Activated naive CD4-positive, alpha-beta T cell treated with anti-CD3 and anti-CD28 coated beads, Interleukin-2, amount 50 U/mL, for 72 hours (primary cell): ENCODE measurements around the gene TMEM132C. TPM values are rescaled to one million over a fixed set of nuclear protein-coding genes. Genes with fewer than 3 reads are reported as not detected.

Experiments
- ATAC-seq, 2 donors: fragments of 150-1000 bp; cut with Tn5 transposase; 2 replicates each; pipeline ENCODE4 v1.10.0; 2021; ENCODE audit warnings: mild to moderate bottlenecking in 2 of 2, moderate library complexity in 2 of 2
- DNase-seq, 2 donors: peaks; one replicate each; pipeline ENCODE4 v3.0.0; 2021 to 2022; ENCODE audit warnings: low spot score in 2 of 2
- H3K27ac Mint-ChIP-seq, 2 donors: one replicate each; pipeline ENCODE4 v1.8.0; 2022; ENCODE audit warnings: mild to moderate bottlenecking in 2 of 2, mixed read lengths in 2 of 2
- H3K36me3 Mint-ChIP-seq, 2 donors: one replicate each; pipeline ENCODE4 v1.8.0; 2022; ENCODE audit warnings: mixed read lengths in 2 of 2
- H3K9me3 Mint-ChIP-seq, 2 donors: one replicate each; pipeline ENCODE4 v1.8.0; 2022; ENCODE audit warnings: mixed read lengths in 2 of 2
- total RNA-seq, 2 donors: library from RNA; stranded (reverse); gene quantifications; one replicate each; pipeline ENCODE4 v1.2.3, GENCODE V29; 2022

TMEM132C gene
- total RNA-seq, 2 donors from 2014 or later = not detected

- DNase-seq = no peak
- ATAC-seq = no peak
- Mint-ChIP-seq H3K27ac (no peak overlapping the region), H3K36me3 (peaks cover 0 to 21% of the 10 kb centered on the region in 2 donors), H3K9me3 (peaks cover 3 to 8% of the 10 kb centered on the region in 2 donors)
These were observed 98.8 kb downstream of the TMEM132C start for GRCh38 chr12:128365651-128366231.

DNA sequence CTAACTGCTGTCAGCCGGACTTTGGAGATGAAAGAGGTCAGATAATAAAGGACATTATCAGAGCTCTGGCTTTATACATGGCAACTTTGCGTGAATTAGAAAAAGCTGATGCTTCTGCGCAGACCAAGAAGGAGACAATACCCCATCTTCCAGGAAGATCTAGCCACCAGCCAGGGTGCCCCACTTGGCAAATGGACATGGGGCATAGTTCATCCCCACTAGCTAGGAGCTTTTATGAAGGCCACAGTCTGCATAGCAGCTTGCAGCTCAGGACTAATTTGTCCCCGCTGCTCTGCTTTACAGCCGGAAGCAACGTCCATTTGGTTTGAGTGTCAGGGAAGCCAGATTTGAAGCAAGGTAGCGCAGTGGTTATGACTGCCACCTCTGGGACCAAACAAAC is 101.0 kb downstream of the TMEM132C start:
- DNase-seq (no peak), ATAC-seq (no peak)
- Mint-ChIP-seq H3K36me3 (peaks cover 0 to 21% of the 10 kb centered on the region in 2 donors), H3K27ac (no peak overlapping the region), H3K9me3 (peaks cover 3 to 8% of the 10 kb centered on the region in 2 donors)

DNA sequence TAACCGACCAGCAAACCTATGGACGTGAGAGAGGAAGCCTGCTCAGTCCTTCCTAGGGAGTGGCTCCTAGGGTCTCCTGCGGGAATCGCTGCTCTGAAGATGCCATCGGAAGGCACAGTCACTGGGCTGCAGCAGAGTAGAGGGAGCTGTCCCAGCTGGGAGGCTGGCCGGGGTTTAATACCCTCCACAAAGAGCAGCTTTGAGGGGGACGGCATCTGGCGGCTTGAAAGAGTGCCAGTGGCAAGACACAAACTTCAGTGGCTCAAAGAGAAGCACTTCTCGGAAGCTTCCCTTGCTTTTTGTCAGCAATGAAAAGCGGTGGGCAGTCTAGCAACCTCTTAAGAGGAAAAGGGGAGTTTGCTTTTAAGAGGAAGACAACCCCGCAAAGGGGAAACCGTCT is 114.6 kb downstream of the TMEM132C start:
- DNase-seq (no peak), ATAC-seq (no peak)

DNA sequence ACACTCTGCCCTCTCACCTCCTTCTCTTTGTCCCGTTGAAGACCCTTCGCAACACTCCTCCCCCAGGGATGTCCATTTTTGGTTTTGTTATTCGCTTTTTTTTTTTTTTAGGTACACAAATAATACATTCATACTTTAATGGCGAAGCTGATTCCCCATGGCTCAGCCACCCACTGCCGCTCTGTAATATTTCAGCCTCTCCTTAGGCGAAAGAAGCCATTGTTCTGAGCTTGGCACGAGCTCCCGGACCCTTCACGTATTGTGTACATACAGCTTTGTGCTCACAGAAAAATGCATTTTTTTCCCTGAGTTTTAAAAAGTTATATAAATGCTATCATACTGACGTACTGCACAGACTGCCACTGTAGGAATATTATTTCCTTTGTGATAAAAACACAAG is 115.0 kb downstream of the TMEM132C start:
- H3K9me3 Mint-ChIP-seq = peaks cover 9 to 23% of the 10 kb centered on the region in 2 donors
- H3K27ac Mint-ChIP-seq = no peak overlapping the region
- DNase-seq = no peak
- H3K36me3 Mint-ChIP-seq = peaks cover 5 to 8% of the 10 kb centered on the region in 2 donors
- no peak for ATAC-seq

More for the DNA sequence above, 114.6 kb downstream of the TMEM132C start:
- Mint-ChIP-seq H3K9me3 (peaks cover 9 to 21% of the 10 kb centered on the region in 2 donors), H3K27ac (no peak overlapping the region), H3K36me3 (peaks cover 5 to 8% of the 10 kb centered on the region in 2 donors)

DNA sequence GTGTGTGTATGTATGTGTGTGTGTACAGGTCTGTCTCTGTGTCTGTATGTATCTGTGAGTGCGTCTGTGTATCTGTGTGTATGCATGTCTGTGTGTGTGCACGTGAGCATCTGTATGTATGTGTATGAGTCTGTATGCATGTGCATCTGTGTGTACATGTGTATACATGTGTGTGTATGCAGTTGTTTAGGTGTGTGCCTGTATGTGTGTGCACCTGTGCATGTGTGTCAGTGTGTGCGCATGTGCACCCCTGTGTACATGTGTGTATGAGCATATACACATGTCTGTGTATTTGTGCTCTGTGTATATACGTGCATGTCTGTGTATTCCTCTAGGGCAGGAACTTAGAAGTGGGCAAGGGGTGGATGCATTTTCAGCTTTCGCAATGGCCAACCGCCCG is 116.0 kb downstream of the TMEM132C start:
- DNase-seq (no peak), ATAC-seq (no peak)
- H3K36me3 Mint-ChIP-seq = peaks cover 5 to 8% of the 10 kb centered on the region in 2 donors
- peaks cover 4 to 17% of the 10 kb centered on the region in 2 donors for H3K9me3 Mint-ChIP-seq
- no peak overlapping the region for H3K27ac Mint-ChIP-seq

DNA sequence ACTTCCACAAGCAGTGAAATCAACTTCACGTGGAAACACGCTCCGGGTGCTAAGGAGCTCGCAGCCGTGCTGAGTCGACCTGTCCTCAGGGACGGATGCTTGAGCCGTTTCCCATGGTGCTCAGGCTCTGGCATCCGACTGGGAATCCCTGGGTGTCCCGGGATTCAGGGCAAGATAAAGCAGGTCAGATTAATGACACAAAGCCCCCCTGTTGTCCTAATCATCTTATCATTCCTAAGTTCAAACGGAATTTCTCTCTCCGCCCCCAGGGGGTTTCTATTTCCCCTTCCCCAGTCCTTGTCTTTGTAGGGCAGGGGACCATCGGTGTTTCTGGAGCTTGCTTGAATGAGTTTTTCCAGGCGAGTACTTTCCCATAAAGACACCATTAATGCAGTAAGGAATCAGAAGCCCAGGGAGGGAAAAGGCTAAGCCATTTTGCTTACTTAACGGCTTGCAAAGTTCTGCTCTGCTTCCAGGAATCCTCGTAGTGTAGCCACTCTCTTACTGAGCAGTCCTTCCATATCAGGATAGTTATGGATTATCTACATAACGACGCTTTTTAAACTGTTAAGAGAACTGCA is 116.5 kb downstream of the TMEM132C start:
- DNase-seq (no peak), ATAC-seq (no peak)
- peaks cover 4 to 17% of the 10 kb centered on the region in 2 donors for H3K9me3 Mint-ChIP-seq
- H3K36me3 Mint-ChIP-seq = peaks cover 5 to 8% of the 10 kb centered on the region in 2 donors
- H3K27ac Mint-ChIP-seq = no peak overlapping the region

- Mint-ChIP-seq H3K9me3 (peaks cover 0 to 8% of the 10 kb centered on the region in 2 donors), H3K36me3 (peaks cover 0 to 5% of the 10 kb centered on the region in 2 donors), H3K27ac (no peak overlapping the region)
- DNase-seq (no peak), ATAC-seq (no peak)
These were observed 118.8 kb downstream of the TMEM132C start for GRCh38 chr12:128385736-128386135.

GRCh38 chr12:128387811-128388422 is 120.9 kb downstream of the TMEM132C start:
- H3K36me3 Mint-ChIP-seq = peaks cover 5% of the 10 kb centered on the region in 2 donors
- ATAC-seq (peak in 1 of 2 donors; percentile 58), DNase-seq (peak in 1 of 2 donors; percentile 44)
- no peak overlapping the region for H3K27ac Mint-ChIP-seq
- H3K9me3 Mint-ChIP-seq = peaks cover 4% of the 10 kb centered on the region in 2 donors

GRCh38 chr12:128388461-128389000 is 121.6 kb downstream of the TMEM132C start:
- Mint-ChIP-seq H3K9me3 (peaks cover 2 to 4% of the 10 kb centered on the region in 2 donors), H3K27ac (no peak overlapping the region), H3K36me3 (peaks cover 5% of the 10 kb centered on the region in 2 donors)
- ATAC-seq (no peak), DNase-seq (no peak)

DNA sequence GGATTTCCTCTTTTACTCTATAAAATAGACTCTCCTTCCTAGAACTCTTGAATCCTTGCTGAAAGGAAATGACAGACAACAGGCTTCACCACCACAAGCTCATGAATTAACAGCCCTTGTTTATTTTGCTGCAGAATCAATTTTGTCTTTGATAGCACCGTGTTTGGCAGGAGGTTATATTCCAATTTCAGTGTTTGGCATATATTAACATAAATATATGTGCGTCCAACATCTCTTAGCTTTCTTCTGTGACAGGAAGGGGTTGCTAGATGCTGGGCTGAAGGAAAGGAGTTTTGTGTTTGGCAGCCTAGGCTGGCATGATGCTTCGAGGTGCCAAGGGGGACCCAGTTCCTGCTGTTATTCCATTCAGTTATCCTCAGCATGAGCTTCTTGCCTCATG is 126.4 kb downstream of the TMEM132C start:
- Mint-ChIP-seq H3K36me3 (peaks cover 0 to 5% of the 10 kb centered on the region in 2 donors), H3K9me3 (peaks cover 0 to 15% of the 10 kb centered on the region in 2 donors), H3K27ac (no peak overlapping the region)
- no peak for DNase-seq
- no peak for ATAC-seq

DNA sequence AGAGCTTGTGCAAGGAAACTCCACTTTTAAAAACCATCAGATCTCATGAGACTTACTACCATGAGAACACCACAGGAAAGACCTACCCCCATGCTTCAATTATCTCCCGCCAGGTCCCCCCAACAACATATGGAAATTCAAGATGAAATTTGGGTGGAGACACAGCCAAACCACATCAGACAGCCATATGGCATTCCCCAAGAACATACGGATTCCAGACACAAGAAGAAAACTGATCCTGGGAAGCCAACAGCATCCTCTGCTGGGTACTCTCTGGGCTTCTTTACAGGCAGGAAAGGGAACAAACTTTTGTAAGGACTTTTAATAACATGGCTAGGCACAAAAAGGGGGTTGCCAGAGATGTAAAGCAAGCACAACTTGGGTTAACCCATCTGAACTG is 127.2 kb downstream of the TMEM132C start:
- Mint-ChIP-seq H3K36me3 (peaks cover 0 to 5% of the 10 kb centered on the region in 2 donors), H3K9me3 (peaks cover 0 to 15% of the 10 kb centered on the region in 2 donors), H3K27ac (no peak overlapping the region)
- ATAC-seq (no peak), DNase-seq (no peak)

GRCh38 chr12:128399253-128399652 is 132.3 kb downstream of the TMEM132C start:
- H3K9me3 Mint-ChIP-seq = peaks cover 1 to 10% of the 10 kb centered on the region in 2 donors
- ATAC-seq (no peak), DNase-seq (no peak)
- no peak overlapping the region for H3K27ac Mint-ChIP-seq
- H3K36me3 Mint-ChIP-seq = no peaks in the 10 kb centered on the region

- Mint-ChIP-seq H3K9me3 (peaks cover 8 to 23% of the 10 kb centered on the region in 2 donors), H3K27ac (no peak overlapping the region), H3K36me3 (peaks cover 0 to 3% of the 10 kb centered on the region in 2 donors)
- DNase-seq (no peak), ATAC-seq (no peak)
These were observed 135.7 kb downstream of the TMEM132C start for GRCh38 chr12:128402486-128403243.

- peaks cover 14 to 36% of the 10 kb centered on the region in 2 donors for H3K9me3 Mint-ChIP-seq
- ATAC-seq = no peak
- H3K27ac Mint-ChIP-seq = no peak overlapping the region
- DNase-seq = no peak
- H3K36me3 Mint-ChIP-seq = peaks cover 0 to 9% of the 10 kb centered on the region in 2 donors
These were observed 141.7 kb downstream of the TMEM132C start for GRCh38 chr12:128408669-128409068.

DNA sequence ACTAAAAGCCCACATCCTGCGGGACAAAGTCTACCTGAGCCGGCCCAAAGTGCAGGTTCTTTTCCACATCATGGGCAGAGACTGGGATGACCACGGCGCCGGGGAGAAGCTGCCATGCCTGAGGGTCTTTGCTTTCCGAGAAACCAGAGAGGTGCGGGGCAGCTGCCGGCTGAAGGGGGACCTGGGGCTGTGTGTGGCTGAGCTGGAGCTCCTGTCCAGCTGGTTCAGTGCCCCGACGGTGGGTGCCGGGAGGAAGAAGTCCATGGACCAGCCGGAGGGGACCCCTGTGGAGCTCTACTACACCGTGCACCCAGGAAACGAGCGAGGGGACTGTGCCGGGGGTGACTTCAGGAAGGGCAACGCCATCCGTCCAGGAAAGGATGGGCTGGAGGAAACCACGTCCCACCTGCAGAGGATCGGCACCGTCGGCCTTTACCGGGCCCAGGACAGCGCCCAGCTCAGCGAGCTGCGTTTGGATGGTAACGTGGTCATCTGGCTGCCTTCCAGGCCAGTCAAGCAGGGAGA is 148.1 kb downstream of the TMEM132C start:
- Mint-ChIP-seq H3K27ac (no peak overlapping the region), H3K9me3 (peaks cover 0 to 11% of the 10 kb centered on the region in 2 donors), H3K36me3 (no peaks in the 10 kb centered on the region)
- DNase-seq (no peak), ATAC-seq (no peak)

- ATAC-seq = no peak
- no peak overlapping the region for H3K27ac Mint-ChIP-seq
- no peak for DNase-seq
- H3K36me3 Mint-ChIP-seq = peaks cover 0 to 11% of the 10 kb centered on the region in 2 donors
- peaks cover 0 to 5% of the 10 kb centered on the region in 2 donors for H3K9me3 Mint-ChIP-seq
These were observed 152.0 kb downstream of the TMEM132C start for GRCh38 chr12:128418944-128419343.
